ENCODE results near the gene MRPL58.
"Not testable (repeated sequence)": the region's sequence is repeated elsewhere in the genome, so short reads cannot be mapped to it uniquely, and the experiment has no call there.

MRPL58 gene

GRCh38 chr17:75019710-75020109 lies 7.2 kb downstream of the MRPL58 start:
- no peak for DNase-seq

DNA sequence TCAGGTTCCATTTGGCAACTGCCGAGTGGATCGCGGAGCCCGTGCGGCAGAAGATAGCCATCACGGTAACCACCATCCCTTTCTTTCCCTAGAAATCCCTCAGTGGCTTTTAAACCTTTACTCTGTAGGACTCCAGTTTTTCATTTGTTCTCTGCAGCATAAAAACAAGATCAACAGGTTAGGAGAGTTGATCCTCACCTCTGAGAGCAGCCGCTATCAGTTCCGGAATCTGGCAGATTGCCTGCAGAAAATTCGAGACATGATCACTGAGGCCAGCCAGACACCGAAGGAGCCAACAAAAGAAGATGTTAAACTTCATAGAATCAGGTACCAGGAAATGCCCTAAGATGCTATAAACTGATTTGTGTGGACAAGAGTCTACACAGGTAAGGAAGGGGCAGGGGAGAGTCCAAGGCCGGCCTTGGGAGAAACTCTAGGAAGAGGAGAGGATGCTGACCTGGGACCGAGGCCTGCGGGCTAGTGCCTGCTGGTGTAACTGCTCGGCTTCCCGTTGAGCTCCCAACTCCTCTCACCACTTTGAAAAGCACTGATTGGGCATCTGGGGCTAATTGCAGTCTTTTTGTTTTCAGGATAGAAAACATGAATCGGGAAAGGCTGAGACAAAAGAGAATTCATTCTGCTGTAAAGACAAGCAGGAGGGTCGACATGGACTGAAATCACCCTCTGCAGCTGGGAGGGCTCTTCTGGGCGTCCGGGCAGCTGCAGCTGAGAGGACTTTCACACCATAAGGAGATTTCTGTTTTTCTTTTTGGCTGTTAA lies 8.1 kb downstream of the MRPL58 start:
- no peak for DNase-seq

DNA sequence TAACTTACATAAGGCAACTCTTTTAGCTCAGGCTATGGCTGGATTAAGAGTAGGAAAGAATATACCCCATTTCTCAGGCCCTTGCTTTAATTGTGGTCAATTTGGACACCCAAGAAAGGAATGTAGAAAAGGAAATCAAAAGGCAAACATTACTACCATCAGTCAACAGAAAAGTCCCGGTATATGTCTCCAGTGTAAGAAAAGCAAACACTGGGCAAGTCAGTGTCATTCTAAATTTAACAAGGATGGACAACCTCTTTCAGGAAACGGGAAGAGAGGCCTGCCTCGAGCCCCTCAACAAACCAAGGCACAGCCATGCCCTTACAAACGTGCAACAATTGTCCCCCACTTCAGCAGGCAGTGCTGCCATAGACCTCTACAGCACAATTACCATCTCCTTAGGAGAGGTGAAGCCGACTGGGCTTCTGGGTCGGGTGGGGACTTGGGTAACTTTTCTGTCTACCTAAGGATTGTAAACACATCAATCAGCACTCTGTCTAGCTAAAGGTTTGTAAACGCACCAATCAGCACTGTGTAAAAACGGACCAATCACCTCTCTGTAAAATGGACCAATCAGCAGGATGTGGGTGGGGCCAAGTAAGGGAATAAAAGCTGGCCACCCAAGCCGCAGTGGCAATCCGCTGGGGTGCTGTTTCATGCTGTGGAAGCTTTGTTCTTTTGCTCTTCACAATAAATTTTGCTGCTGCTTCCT lies 12.4 kb downstream of the MRPL58 start:
- no peak for DNase-seq

DNA sequence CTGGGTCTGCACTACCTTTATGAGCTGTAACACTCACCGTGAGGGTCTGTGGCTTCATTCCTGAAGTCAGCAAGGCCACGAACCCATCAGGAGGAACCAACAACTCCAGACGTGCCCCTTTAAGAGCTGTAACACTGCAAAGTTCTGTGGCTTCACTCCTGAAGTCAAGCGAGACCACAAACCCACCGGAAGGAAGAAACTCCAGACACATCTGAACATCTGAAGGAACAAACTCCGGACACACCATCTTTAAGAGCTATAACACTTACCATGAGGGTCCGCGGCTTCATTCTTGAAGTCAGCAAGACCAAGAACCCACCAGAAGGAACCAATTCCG lies 12.9 kb downstream of the MRPL58 start:
- DNase-seq, result not testable (repeated sequence)

GRCh38 chr17:75026650-75027049 lies 14.2 kb downstream of the MRPL58 start:
- not testable (repeated sequence) for DNase-seq

DNA sequence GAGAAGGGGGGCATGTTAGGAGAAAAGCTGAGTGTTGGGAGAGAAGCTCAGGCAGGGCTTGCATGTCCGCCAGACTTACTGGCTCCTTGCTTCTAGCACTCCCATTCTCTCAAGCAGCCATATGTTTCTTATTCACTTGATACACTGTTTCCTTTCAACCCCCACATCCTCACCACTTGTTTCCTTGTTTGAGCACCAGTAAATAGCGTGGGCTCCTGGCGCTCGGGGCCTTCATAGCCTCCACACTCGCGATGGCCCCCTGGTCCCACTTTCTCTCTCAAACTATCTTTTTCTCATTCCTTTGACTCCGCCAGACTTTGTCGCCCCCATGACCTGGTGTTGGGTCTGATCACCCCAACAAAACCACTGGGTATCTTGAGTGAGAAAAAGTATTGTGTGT lies 17.7 kb downstream of the MRPL58 start:
- no peak for DNase-seq

DNA sequence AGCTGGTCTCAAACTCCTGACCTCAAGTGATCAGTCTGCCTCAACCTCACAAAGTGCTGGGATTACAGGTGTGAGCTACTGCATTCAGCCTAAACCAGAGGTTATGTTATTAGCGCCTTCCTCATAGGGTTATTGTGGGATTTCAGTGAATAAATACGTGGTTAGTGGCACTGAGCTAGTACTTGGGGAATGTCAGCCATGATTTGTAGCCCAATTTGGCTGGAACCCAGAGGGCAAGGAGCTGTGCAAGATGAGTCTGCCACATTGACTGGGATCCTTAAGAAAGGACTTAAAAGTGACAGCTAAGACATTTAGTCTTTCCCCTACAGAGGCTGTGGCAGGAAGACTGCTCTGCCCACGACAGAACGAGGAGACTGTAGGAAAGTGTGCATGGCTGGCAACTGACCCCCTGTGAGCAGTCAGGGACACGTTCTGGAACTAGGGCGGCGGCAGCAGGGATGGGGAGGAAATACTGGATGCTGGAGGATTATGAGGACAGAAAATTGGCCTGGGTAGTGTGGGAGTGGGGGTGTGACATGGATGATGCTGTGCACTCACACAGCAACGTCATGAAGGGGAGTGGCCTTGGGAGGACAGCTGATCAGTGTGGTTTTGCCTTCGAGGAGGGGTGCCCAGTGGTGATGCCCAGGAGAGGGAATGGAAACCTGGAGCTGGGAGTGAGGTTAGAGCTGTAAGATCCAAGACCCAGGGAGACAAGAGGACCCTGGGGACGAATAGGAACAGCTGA lies 19.7 kb downstream of the MRPL58 start:
- peak; percentile 79 for DNase-seq

DNA sequence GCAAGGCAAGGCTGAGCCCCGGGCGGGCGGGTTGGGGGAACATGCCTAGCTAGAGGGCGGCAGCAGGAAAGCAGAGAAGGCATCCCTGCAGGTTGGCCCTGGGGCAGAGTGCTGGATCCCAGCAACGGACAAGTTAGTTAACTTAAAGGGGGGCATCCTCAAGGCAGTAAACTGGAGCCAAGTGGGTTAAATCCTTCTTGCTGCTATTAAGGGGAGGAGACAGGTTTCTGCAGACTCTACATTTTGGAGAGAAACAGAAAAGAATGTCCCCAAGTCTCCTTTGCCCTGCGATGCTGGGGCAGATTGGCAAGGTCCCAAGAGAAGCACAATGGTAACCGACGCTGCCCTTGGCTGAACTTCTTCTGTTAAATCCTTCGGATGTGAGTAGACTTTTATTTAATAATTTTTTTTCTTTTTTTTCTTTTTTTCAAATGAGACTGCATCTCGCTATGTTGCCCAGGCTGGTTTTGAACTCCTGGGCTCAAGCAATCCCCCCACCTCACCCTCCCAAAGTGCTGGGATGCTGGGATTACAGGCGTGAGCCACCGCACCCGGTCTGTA lies 20.3 kb downstream of the MRPL58 start:
- no peak for DNase-seq

- DNase-seq, result peak; percentile 66
These were observed 21.1 kb downstream of the MRPL58 start for GRCh38 chr17:75033346-75034235.

DNA sequence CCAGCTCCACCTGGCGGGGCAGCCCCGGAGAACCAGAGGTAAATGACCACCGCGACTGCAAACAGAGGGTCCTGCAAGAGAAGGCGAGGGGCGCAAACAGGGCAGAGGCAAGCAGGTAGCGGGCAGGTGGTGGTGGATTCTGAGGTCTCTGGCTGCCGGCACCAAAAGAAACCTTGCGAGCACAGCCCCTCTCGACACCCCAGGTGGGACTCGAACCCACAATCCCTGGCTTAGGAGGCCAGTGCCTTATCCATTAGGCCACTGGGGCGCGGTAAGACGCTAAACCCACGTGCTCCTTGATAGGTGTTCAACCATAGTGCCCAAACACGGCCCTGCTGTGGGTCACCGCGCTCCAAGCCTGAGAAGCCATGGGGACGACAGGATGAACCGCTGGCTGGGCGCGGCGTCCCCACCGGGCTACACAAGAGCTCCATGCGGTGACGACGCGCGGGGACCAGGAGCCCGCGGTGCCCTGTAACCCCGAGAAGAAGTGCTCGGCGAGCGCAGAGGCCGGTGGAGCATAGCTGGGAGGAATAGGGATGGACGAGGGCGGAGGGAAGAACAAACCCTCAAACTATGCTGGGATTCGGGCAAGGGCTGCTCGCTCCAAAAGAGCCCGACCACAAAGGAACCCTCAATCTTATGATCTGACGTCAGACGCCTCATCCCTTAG lies 21.9 kb downstream of the MRPL58 start:
- peak; percentile 82 for DNase-seq

GRCh38 chr17:75036643-75037268 lies 24.3 kb downstream of the MRPL58 start:
- no peak for DNase-seq

DNA sequence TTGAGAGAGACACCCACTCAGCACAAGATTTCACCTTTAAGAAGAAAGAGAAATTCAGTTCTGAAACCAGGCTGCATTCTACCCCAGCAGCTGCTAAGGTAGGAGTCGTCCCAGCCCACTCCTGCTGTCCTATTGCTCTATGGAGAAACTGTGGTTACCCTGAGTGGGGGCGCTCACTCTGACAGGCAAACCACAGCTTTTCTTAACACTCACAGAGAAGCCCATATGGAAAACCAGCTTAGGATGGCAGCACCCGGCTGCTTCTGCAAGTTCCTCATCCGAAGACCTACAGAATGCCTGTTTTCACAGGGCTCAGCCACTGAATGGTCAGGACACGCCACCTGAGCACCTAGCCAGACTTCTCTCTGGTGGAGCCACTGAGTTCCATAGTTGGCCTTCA lies 26.8 kb downstream of the MRPL58 start:
- no peak for DNase-seq

DNA sequence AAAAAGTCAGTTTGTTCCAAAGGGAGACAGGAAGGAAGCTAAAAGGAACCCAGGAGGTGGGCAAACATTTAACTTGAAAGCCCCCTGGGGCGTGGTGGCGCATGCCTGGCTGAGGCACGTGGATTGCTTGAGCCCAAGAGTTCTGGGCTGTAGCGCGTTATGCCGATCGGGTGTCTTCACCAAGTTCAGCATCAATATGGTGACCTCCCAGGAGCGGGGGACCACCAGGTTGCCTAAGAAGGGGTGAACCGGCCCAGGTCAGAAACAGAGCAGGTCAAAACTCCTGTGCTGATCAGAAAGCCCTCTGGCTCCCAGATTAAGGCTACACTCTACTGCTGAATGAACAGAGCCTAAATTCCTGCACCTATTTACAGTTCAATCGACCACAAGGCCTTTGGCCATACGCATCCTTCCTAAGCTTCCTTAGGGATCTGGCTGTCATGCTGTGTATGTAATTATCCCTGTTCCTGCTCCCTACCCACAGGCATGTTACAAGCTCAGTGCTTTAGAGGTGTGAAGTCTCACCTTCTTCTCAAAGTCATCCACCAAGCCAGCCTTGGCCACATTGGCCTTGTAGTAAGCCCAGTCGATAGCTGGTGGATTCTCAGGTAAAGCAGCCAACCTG lies 29.3 kb downstream of the MRPL58 start:
- no peak for DNase-seq

GRCh38 chr17:75043789-75044188 lies 31.3 kb downstream of the MRPL58 start:
- not testable (repeated sequence) for DNase-seq

DNA sequence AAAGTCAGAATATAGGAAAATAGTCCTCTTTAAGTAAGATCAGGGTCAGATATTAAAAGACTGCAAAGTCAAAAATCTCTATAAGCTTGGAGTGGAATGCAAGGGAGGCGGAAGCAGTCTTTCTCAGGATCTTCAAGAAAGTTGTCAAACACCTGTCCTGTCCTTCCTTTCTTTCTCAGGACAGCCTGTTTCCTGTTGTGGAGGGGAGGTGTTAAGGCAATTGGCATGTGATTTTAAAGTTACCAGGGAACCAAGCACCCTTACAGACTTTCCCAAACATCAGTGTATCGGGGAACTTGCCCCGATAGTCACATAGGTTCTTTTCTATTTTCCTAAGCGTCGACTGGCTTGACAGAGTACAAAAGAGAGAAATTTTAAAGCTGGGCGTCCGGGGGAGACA lies 32.2 kb downstream of the MRPL58 start:
- no peak for DNase-seq

DNA sequence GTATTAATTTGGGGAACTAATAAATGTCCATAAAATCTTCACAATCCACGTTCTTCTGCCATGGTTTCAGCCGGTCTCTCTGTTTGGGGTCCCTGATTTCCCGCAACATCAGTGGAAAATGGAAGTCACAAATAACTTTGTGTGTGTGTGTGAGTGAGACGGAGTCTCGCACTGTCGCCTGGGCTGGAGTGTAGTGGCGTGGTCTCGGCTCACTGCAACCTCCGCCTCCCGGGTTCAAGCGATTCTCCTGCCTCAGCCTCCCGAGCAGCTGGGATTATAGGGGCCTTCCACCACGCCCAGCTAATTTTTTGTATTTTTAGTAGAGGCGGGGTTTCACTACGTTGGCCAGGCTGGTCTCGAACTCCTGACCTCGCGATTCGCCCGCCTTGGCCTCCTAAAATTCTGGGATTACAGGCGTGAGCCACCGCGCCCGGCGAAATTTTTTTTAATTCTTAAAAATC lies 33.5 kb downstream of the MRPL58 start:
- DNase-seq, result not testable (repeated sequence)

- DNase-seq, result peak; percentile 92
These were observed 34.2 kb downstream of the MRPL58 start, which contains the start of the genes ATP5PD and KCTD2 for GRCh38 chr17:75046407-75047289. Gene ATP5PD (minus strand): TSS chr17:75046969. CDS start chr17:75042650, 4,319 bp downstream. Gene KCTD2 (plus strand): TSS chr17:75047225. CDS start chr17:75047251, 26 bp downstream.

DNA sequence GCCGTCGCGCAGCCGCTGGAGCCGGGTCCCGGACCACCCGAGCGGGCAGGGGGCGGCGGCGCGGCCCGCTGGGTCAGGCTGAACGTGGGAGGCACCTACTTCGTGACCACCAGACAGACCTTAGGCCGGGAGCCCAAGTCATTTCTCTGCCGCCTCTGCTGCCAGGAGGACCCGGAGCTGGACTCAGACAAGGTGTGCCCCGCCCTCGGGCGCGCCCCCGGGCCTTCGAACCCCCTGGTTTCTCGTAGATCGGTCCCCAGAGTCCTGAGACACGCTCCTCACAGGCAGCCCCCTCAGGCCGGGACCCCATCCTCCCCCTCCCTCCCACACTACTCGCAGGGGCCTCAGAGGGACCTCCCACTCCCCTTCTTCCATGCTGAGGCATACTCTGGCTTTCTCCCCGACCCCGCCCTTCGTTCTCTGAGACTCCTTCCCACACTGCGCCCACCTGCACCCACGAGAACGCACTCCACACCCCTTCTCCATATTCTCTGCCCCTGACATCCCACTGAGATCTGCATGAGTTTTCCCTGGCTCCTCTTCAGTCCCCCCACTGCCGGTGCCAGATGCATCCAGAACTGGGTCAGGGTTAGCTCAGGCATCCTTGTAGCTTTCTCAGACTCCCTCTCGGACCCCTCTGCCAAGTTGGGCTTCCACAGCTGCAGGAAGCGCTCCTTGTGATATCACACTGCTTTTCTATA lies 35.1 kb downstream of the MRPL58 start:
- DNase-seq, result no peak

All from NCI-H526 treated with DMSO at 0.1 percent for 48 hours (cell line).